ENCODE data around the gene TGFB2. TPM values are rescaled to one million over a fixed set of nuclear protein-coding genes. Genes with fewer than 3 reads are reported as not detected.

TGFB2 gene
- total RNA-seq, 1 experiment from 2014 or later: not detected

DNA sequence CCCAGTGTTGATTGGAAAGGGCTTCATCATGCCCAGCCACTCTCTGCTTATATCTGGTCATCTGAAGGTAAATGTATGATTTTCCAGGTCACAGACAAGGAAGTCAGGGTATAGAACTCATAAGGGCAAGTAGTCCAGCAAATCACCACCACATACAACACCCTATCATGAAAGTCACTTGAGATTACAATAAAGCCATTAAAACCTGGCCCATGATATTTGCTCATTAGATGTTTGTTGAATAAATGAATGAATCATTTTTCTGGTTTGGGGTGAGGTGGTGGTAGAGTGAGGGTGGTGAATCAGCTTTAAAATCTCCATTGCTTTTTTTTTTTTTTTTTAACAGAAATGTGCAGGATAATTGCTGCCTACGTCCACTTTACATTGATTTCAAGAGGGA, 91.9 kb downstream of the TGFB2 start:
- Histone ChIP-seq H3K27ac (ENCODE audit: insufficient read length, low read depth, low read length) (no peak overlapping the region), H2AFZ (ENCODE audit: low read length) (no peak overlapping the region), H3K27me3 (ENCODE audit: insufficient read depth, low read length) (no peaks in the 10 kb centered on the region), H2BK15ac (ENCODE audit: low read depth, low read length) (no peak overlapping the region), H2BK20ac (ENCODE audit: low read depth, low read length, poor library complexity, severe bottlenecking) (no peak overlapping the region), H4K8ac (replicated peaks; ENCODE audit: insufficient read length, low read depth, low read length) (no peak overlapping the region), H3K18ac (ENCODE audit: insufficient read length, low read depth, low read length) (no peak overlapping the region), H3K4me2 (ENCODE audit: insufficient read depth, insufficient read length, low read length) (no peak overlapping the region), H4K20me1 (ENCODE audit: control insufficient read depth, insufficient read depth, insufficient read length) (no peaks in the 10 kb centered on the region), H3K79me2 (ENCODE audit: insufficient read depth, low read length) (no peaks in the 10 kb centered on the region), H4K91ac (ENCODE audit: insufficient read length, low read depth, low read length) (no peak overlapping the region), H2BK120ac (ENCODE audit: low read depth, low read length, poor library complexity, severe bottlenecking) (no peak overlapping the region), H3K56ac (ENCODE audit: insufficient read length, low read depth, low read length) (no peak overlapping the region), H3K79me1 (ENCODE audit: insufficient read depth, low read depth, low read length, poor library complexity, severe bottlenecking) (no peaks in the 10 kb centered on the region), H3K4ac (ENCODE audit: low read depth, low read length) (no peak overlapping the region), H2BK12ac (ENCODE audit: insufficient read length, low read depth, low read length) (no peak overlapping the region), H2AK5ac (ENCODE audit: insufficient read length, low read length) (no peak overlapping the region), H3K14ac (ENCODE audit: insufficient read depth, low read length) (no peak overlapping the region), H4K5ac (ENCODE audit: insufficient read length, low read depth, low read length) (no peak overlapping the region), H3K23me2 (ENCODE audit: insufficient read length, low read depth, low read length, poor library complexity, severe bottlenecking) (no peaks in the 10 kb centered on the region), H2BK5ac (ENCODE audit: insufficient read length, low read length) (no peak overlapping the region), H3T11ph (ENCODE audit: low read length) (no peak overlapping the region), H3K9ac (ENCODE audit: extremely low read depth, insufficient read length, low read length) (no peak overlapping the region), H3K9me3 (ENCODE audit: control insufficient read depth, low read depth, low read length) (no peaks in the 10 kb centered on the region), H3K4me1 (ENCODE audit: insufficient read depth, low read length) (no peaks in the 10 kb centered on the region), H3K23ac (ENCODE audit: insufficient read length, low read depth, low read length) (no peak overlapping the region)
- Mint-ChIP-seq H3K27me3 (ENCODE audit: low read depth) (no peaks in the 10 kb centered on the region), H3K36me3 (ENCODE audit: insufficient read depth in 1 of 3, low read depth in 3 of 3) (no peaks in the 10 kb centered on the region), H3K9me3 (no peaks in the 10 kb centered on the region), H3K4me3 (no peak overlapping the region), H3K27ac (no peak overlapping the region), H3K4me1 (0 out of 4 replicates have a peak, but pooled peaks cover 0 to 2% of the 10 kb centered on the region in 2 experiments)
- TF ChIP-seq, protein P1, sequence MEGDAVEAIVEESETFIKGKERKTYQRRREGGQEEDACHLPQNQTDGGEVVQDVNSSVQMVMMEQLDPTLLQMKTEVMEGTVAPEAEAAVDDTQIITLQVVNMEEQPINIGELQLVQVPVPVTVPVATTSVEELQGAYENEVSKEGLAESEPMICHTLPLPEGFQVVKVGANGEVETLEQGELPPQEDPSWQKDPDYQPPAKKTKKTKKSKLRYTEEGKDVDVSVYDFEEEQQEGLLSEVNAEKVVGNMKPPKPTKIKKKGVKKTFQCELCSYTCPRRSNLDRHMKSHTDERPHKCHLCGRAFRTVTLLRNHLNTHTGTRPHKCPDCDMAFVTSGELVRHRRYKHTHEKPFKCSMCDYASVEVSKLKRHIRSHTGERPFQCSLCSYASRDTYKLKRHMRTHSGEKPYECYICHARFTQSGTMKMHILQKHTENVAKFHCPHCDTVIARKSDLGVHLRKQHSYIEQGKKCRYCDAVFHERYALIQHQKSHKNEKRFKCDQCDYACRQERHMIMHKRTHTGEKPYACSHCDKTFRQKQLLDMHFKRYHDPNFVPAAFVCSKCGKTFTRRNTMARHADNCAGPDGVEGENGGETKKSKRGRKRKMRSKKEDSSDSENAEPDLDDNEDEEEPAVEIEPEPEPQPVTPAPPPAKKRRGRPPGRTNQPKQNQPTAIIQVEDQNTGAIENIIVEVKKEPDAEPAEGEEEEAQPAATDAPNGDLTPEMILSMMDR (conservative IDR thresholded peaks at IDR 0.05): no peak
- DNase-seq: no peak
- no CpG with 5 or more reads among the region's 1 CpG for WGBS (ENCODE audit: extremely low coverage, insufficient read length, low lambda C conversion rate)
